ENCODE measurements around the gene HPF1. TPM values are rescaled to one million over a fixed set of nuclear protein-coding genes. Genes with fewer than 3 reads are reported as not detected.

The HPF1 gene
- total and polyA plus RNA-seq, 2 of the 13 experiments (the other 11 are each of a cell fraction or from before 2014, with no cell fraction given), result 5.1 to 14.8 TPM

DNA sequence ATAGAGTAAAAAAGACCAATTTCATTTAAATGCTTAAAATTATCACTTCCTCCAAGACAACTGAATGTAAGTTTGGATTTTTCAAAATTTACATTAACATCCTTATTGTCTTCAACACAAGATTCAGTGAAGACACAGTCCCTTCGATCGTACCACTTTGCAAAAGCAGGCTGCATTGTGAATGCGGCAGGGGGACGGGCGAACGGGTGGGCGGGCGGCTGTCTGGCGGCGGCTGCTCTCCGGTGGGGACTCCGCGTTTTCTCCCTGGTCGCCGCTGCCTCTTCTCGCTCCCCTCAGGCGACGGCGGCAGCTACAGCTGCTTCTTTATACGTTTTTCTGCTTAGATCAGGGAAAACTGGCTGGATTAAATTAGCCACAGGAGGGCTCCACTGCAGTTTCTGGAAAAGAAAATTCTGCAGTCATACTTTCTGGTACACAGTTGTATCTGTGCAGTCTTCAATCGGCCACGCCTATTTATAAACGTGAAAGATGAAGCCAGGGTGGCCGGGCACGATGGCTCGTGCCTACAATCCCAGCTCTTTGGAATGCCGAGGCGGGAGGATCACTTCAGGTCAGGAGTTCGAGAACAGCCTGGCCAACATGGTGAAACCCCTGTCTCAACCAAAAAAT is 33.9 kb upstream of the HPF1 start:
- CTCF ChIA-PET (ENCODE audit: low intra/inter-chr PET ratio, low total read pairs), result interaction anchor here (1.2 kb wide), 1 partner anchor 256 kb away, joined by 4 read pairs; no protein-coding TSS in a partner anchor
- H3K79me2 ChIP-seq (ENCODE audit: insufficient read depth, low read length), result no peaks in the 10 kb centered on the region
- H3K27ac ChIP-seq (ENCODE audit: extremely low read length, insufficient read depth, low read length), result no peak overlapping the region
- DNase-seq (ENCODE audit: low spot score) (peak; percentile 54), FAIRE-seq (peak; percentile 39), ATAC-seq (peak; percentile 98)
- POLR2A ChIA-PET, result no interaction called here
- no peaks in the 10 kb centered on the region for H4K20me1 ChIP-seq (ENCODE audit: insufficient read depth, low read length)
- H3K4me3 ChIP-seq (replicated peaks in 1 of 3; ENCODE audit: insufficient read depth in 1 of 3, low read depth in 2 of 3, low read length in 3 of 3), result peak overlapping the region in 2 of 3 experiments; percentile 15 to 37; a peak in 4 of 6 replicates
- H3K36me3 ChIP-seq (replicated peaks in 1 of 2; ENCODE audit: control insufficient read depth in 1 of 2, insufficient read depth in 2 of 2, low read length in 2 of 2), result no peaks in the 10 kb centered on the region
- no TSS peak for BruUV-seq (replicated peaks)
- peak overlapping the region; percentile 62 for H3K4me2 ChIP-seq (ENCODE audit: low read depth, low read length)
- H3K9me3 ChIP-seq (ENCODE audit: low read length), result no peaks in the 10 kb centered on the region
- intact Hi-C loops (cut with micrococcal nuclease; ENCODE audit: unreplicated experiment) (loop anchor here (2.0 to 5.0 kb wide), 2 partner anchors 179 to 256 kb away; partner anchors contain the start of gene NEK1), in situ Hi-C loops (cut with HindIII; ENCODE audit: extremely low pct_ligation_motif_present, low pct_unique_long_range_greater_than_20kb) (no loop called here)
- peaks cover 0 to 8% of the 10 kb centered on the region in 2 experiments; a peak in 3 of 5 replicates for H3K27me3 ChIP-seq (ENCODE audit: control insufficient read depth in 1 of 2, insufficient read depth in 2 of 2, low read length in 2 of 2)
- no peak overlapping the region for H3K9ac ChIP-seq (ENCODE audit: insufficient read depth, low read depth, low read length)
- WGBS (ENCODE audit: low lambda C conversion rate), result 2% methylated on average over 27 of the region's 29 CpGs
- H2AFZ ChIP-seq (ENCODE audit: low read length), result no peak overlapping the region
- TF ChIP-seq NFIC (IDR thresholded peaks at IDR 0.05; ENCODE audit: low read length), result no peak
- TF ChIP-seq, protein P1, sequence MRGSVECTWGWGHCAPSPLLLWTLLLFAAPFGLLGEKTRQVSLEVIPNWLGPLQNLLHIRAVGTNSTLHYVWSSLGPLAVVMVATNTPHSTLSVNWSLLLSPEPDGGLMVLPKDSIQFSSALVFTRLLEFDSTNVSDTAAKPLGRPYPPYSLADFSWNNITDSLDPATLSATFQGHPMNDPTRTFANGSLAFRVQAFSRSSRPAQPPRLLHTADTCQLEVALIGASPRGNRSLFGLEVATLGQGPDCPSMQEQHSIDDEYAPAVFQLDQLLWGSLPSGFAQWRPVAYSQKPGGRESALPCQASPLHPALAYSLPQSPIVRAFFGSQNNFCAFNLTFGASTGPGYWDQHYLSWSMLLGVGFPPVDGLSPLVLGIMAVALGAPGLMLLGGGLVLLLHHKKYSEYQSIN (CRISPR knock-in tag; IDR thresholded peaks at IDR 0.05; ENCODE audit: borderline replicate concordance), result no peak
- TF ChIP-seq STAG1 (CRISPR knock-in tag; IDR thresholded peaks at IDR 0.05), result peak; percentile 44
- peak; percentile 9; the same call in 1 of the 2 replicates for TF ChIP-seq ZNF687 (CRISPR knock-in tag; IDR thresholded peaks at IDR 0.05)
- 0 out of 2 replicates have a peak, but pooled peaks have one; percentile 35 for TF ChIP-seq ZNF501 (CRISPR knock-in tag; IDR thresholded peaks at IDR 0.05)
- TF ChIP-seq MAFK (conservative IDR thresholded peaks at IDR 0.05 in 1 of 2, IDR thresholded peaks at IDR 0.05 in 1 of 2; ENCODE audit: low read length in 2 of 2), result peak; percentile 86 to 93
- peak; percentile 59 for TF ChIP-seq CTCF (CRISPR knock-in tag; IDR thresholded peaks at IDR 0.05)
- peak; percentile 43; the same call in 1 of the 2 replicates for TF ChIP-seq SMC3 (IDR thresholded peaks at IDR 0.05; ENCODE audit: low read length)
- TF ChIP-seq MAFF (IDR thresholded peaks at IDR 0.05; ENCODE audit: low read depth, low read length), result peak; percentile 88
- H3K4me1 ChIP-seq (ENCODE audit: insufficient read depth, low read length), result peaks cover 13% of the 10 kb centered on the region

Data from HepG2 (cell line).